ENCODE results near the gene PGK2.

Gene PGK2

GRCh38 chr6:49775043-49775442 lies 12.0 kb downstream of the PGK2 start:
- H3K27ac Mint-ChIP-seq: no peak overlapping the region
- no peaks in the 10 kb centered on the region for H3K36me3 Mint-ChIP-seq (ENCODE audit: low read depth)
- no peaks in the 10 kb centered on the region for H3K9me3 Mint-ChIP-seq
- H3K4me3 Mint-ChIP-seq: no peak overlapping the region
- H3K27me3 Mint-ChIP-seq: no peaks in the 10 kb centered on the region
- H3K4me1 Mint-ChIP-seq (ENCODE audit: low read depth): no peaks in the 10 kb centered on the region

- no peak overlapping the region for H3K4me3 Mint-ChIP-seq
- H3K27ac Mint-ChIP-seq: no peak overlapping the region
- H3K9me3 Mint-ChIP-seq: no peaks in the 10 kb centered on the region
- no peaks in the 10 kb centered on the region for H3K36me3 Mint-ChIP-seq (ENCODE audit: low read depth)
- no peaks in the 10 kb centered on the region for H3K27me3 Mint-ChIP-seq
- H3K4me1 Mint-ChIP-seq (ENCODE audit: low read depth): no peaks in the 10 kb centered on the region
Observed at GRCh38 chr6:49772285-49772684, 14.8 kb downstream of the PGK2 start.

DNA sequence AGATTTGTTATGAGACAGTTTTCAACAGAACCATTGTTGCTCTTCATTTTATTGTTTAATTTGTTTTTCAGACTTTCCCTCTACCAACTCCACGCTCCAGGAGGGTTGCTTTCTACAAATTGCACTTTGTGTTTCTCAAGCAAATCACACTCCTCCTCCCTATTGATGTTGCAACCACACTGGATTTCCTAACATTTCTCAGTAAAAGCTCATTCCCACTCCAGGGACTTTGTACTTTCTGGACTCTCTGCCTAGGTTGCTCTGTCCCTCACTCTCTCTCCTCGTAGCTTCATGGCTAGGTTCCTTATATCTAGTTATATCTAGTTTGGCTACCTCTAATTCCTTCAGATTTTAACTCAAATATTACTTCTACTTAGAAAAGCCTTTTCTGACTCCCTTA lies 20.3 kb downstream of the PGK2 start:
- Mint-ChIP-seq H3K9me3 (no peaks in the 10 kb centered on the region), H3K27ac (no peak overlapping the region), H3K27me3 (no peaks in the 10 kb centered on the region), H3K36me3 (ENCODE audit: low read depth) (no peaks in the 10 kb centered on the region), H3K4me3 (no peak overlapping the region), H3K4me1 (ENCODE audit: low read depth) (no peaks in the 10 kb centered on the region)

GRCh38 chr6:49764571-49765236 lies 22.4 kb downstream of the PGK2 start:
- Mint-ChIP-seq H3K27me3 (no peaks in the 10 kb centered on the region), H3K9me3 (no peaks in the 10 kb centered on the region), H3K4me3 (no peak overlapping the region), H3K27ac (no peak overlapping the region), H3K4me1 (ENCODE audit: low read depth) (no peaks in the 10 kb centered on the region), H3K36me3 (ENCODE audit: low read depth) (no peaks in the 10 kb centered on the region)

- no peaks in the 10 kb centered on the region for H3K27me3 Mint-ChIP-seq
- no peak within 1 kb of the TSS for H3K27ac Mint-ChIP-seq
- no peaks in the 10 kb centered on the region for H3K36me3 Mint-ChIP-seq (ENCODE audit: low read depth)
- no peak within 1 kb of the TSS for H3K4me3 Mint-ChIP-seq
- H3K9me3 Mint-ChIP-seq: peaks cover under 1% of the 10 kb centered on the region
- H3K4me1 Mint-ChIP-seq (ENCODE audit: low read depth): no peaks in the 10 kb centered on the region
Observed at GRCh38 chr6:49744259-49744658, 42.8 kb downstream of the PGK2 start, which contains the start of gene CRISP3. TSS of gene CRISP3 (minus strand) at chr6:49744388. CDS start at chr6:49744367, 21 bp downstream.

- H3K27me3 Mint-ChIP-seq: no peaks in the 10 kb centered on the region
- no peaks in the 10 kb centered on the region for H3K36me3 Mint-ChIP-seq (ENCODE audit: low read depth)
- H3K4me1 Mint-ChIP-seq (ENCODE audit: low read depth): no peaks in the 10 kb centered on the region
- no peak overlapping the region for H3K4me3 Mint-ChIP-seq
- H3K27ac Mint-ChIP-seq: no peak overlapping the region
- no peaks in the 10 kb centered on the region for H3K9me3 Mint-ChIP-seq
Observed at GRCh38 chr6:49743429-49743828, 43.7 kb downstream of the PGK2 start.

- Mint-ChIP-seq H3K9me3 (no peaks in the 10 kb centered on the region), H3K27ac (no peak overlapping the region), H3K36me3 (ENCODE audit: low read depth) (no peaks in the 10 kb centered on the region), H3K4me3 (no peak overlapping the region), H3K27me3 (no peaks in the 10 kb centered on the region), H3K4me1 (ENCODE audit: low read depth) (no peaks in the 10 kb centered on the region)
Observed at GRCh38 chr6:49739423-49739822, 47.7 kb downstream of the PGK2 start.

- H3K4me3 Mint-ChIP-seq: no peak overlapping the region
- no peaks in the 10 kb centered on the region for H3K27me3 Mint-ChIP-seq
- no peaks in the 10 kb centered on the region for H3K36me3 Mint-ChIP-seq (ENCODE audit: low read depth)
- H3K4me1 Mint-ChIP-seq (ENCODE audit: low read depth): no peaks in the 10 kb centered on the region
- H3K9me3 Mint-ChIP-seq: no peaks in the 10 kb centered on the region
- no peak overlapping the region for H3K27ac Mint-ChIP-seq
Observed at GRCh38 chr6:49736017-49736508, 51.0 kb downstream of the PGK2 start.
